GM20431 (cell line): ENCODE measurements around the gene COMTD1.
"Not testable (repeated sequence)": the region's sequence is repeated elsewhere in the genome, so short reads cannot be mapped to it uniquely, and the experiment has no call there.

ENCODE experiments used
- in situ Hi-C: fragments of 300-500 bp; cut with MseI, MboI; formaldehyde crosslinking; loops from one replicate; pipeline ENCODE4 v1.15.0; 2020; ENCODE audit warnings: low sequenced_read_pairs; ENCODE audit not compliant: unreplicated experiment

COMTD1 gene

DNA sequence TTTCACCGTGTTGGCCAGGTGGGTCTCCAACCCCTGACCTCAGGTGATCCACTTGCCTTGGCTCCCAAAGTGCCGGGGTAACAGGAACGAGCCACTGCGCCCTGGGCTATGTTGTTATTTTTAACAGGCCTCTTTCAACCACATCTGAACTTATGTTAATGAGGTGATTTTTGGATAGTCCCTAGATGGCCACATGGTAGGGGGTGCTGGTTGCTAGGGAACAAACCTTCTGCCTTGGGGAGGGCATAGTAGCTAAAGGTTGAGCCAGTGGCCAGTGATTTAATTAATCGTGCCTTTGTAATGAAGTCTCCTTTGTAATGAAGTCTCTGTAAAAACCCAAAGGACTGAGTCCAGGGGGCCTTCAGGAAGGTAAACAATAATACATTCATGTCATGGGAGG, 9.1 kb downstream of the COMTD1 start:
- in situ Hi-C loops = no loop called here

DNA sequence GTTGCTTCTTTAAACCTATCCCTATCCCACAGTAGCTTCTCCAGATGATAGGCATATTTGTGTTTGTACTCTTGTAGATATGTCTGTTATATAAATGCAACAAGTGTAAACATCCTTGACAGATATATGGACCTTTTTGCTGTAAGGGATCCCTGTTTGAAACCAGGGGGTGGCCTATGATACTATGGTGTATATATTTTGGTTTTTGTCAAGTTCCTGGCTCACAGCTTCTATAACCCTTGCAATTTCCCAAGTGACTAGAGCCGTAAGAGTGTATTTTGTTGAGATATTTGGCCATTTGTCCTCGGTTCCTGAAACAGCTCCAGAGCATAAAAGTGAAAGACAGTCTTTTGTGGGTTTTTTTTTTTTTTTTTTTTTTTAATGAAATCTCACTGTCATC, 9.7 kb downstream of the COMTD1 start:
- in situ Hi-C loops = no loop called here

DNA sequence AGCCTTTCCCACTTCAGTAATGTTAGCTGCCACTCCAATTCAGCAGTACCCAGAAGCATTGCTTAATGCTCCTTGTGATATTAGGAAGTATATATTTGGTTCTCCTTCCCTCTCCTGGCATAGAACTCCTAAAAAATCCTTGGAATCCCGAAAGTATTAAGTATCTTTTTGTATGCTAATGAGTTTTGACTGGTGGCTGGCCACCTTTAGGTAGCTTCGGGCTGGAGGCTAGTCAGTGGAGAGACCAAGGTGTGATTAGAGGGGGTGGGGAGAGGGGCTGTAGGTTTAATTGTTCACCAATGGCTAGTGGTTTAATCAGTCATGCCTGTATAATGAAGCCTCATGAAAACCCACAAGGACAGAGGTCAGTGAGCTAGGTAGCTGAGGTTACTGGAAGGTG, 12.2 kb downstream of the COMTD1 start:
- in situ Hi-C loops = no loop called here

DNA sequence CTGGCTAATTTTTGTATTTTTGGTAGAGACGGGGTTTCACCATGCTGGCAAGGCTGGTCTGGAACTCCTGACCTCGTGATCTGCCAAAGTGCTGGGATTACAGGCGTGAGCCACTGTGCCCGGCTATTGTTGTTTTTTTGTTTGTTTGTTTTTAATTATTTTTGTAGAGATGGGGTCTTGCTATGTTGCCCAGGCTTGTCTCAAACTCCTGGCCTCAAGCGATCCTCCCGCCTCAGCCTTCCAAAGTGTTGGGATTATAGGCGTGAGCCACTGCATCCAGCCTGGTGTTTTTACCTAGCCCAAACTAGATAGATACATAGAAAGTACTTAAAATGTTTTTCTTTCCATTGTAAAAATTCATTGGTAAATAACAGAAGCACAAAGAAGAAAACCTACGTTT, 14.3 kb downstream of the COMTD1 start:
- in situ Hi-C loops = not testable (repeated sequence)

DNA sequence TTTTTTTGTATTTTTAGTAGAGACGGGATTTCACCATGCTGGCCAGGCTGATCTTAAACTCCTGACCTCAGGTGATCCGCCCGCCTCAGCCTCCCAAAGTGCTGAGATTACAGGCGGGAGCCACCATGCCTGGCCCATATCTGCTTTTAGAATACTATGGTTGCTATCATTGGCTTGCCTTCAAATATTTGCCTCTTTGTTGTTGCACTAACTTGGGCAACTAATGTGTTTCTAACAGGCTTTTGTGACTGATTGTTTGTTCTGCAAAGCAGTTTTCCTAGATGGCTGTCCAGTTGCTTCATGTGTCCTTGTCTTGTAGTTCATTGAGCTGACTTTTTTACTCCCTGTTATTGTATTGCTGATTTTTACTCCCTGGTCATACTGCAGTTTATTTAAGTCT, 15.5 kb downstream of the COMTD1 start:
- in situ Hi-C loops = no loop called here

DNA sequence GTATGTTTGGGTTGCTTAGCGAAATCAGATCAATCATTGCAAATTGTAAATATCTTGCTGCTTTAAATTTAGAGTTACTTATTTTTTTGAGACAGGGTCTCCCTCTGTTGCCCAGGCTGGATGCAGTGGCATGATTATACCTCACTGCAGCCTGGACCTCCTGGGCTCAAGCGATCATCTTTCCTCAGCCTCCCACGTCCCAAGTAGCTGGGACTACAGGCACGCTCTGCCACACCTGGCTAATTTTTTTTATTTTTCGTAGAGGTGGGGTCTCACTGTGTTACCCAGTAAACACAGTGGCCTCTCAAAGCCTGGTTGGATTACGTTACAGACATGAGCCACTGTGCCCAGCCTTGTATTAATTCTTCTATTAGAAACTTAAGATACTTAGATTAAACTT, 23.4 kb downstream of the COMTD1 start:
- in situ Hi-C loops = no loop called here

DNA sequence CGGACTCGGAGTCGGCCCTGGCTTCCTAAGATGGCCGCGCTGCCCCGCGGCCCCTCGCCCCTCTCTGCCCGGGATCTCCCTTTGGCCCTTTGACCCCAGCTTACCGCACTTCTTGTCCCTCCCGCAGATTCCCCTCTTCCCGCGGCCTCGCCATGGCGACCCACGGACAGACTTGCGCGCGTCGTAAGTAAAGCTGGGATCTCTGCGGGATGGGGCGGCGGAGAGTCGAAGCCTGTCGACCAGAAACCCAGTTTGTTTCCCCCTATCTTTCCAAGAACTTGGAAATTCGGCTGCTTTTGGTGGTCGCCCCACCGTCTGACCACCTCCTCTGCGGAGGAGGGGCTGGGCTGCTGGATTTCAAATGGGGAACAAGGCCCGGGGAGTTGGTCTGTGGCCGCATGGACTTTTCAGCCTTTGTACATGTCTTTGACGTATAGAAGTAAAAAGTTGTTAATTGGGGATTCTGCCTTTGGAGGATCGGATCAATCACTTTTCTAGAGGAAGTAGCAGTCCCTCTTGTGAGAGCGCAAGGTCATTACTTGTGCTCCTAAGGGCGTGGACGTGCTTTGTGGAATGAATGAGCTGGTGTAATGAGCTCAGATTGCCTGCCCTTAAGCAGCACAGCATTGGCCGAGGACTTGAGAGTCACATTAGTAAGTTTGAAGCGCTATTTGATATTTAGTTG, 24.6 kb downstream of the COMTD1 start:
- in situ Hi-C loops = no loop called here

DNA sequence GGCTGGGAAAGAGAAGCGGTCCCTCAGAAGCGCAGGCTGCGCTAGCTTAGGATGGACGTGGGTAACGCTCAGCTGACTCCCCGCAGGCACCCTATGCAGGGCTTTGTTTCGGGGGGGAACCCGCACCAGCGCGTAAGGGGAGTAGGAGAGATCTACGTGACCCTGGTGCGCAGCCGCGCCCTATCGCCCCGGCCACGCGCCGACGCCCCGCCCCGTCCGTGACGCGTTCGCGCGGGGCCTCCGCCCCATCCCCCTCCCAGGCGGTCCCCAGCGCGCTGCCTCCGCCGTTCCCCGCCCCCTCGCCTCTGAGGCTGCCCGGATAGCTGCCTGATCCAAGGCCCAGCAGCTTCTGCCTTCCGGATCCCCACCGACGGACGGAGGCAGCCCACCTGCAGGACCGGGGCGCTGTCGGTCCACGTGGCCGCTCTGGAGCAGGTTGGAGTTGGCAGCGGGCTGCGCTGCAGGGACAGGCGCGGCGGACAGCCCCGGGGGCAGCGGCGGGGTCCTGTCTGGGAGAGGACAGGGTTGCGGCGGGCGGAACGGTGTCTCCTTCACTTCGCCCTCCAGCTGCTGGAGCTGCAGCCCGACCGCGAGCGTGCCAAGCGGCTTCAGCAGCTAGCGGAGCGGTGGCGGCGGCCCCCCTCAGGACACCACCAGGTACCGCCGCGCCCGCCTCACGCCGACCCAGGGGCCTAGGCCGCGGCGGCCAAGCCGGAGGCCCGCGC, 25.3 kb downstream of the COMTD1 start, which contains the start of gene VDAC2:
Gene VDAC2 (plus strand): TSS at position 515 of the 725 bp plus-strand sequence. CDS start 363 bp downstream, outside the sequence.
- in situ Hi-C loops = no loop called here

DNA sequence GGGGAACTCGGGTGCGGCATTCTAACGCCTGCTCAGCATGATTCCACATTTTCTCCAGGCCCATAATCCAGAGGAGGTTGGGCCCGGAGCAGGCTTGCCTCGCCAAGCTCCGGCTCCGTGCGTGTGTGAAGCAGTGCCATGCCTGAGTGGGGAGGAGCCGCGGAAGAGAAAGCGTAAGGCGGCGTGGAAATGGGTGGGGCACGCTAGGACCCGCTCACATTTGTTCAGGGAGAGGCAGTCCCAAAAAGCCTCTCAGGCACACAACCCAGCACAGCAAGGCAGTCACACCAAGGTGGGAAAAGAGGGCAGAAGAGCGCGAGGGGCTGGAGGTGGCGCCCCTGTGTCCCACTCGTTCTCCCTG, 25.9 kb downstream of the COMTD1 start:
- in situ Hi-C loops = no loop called here

DNA sequence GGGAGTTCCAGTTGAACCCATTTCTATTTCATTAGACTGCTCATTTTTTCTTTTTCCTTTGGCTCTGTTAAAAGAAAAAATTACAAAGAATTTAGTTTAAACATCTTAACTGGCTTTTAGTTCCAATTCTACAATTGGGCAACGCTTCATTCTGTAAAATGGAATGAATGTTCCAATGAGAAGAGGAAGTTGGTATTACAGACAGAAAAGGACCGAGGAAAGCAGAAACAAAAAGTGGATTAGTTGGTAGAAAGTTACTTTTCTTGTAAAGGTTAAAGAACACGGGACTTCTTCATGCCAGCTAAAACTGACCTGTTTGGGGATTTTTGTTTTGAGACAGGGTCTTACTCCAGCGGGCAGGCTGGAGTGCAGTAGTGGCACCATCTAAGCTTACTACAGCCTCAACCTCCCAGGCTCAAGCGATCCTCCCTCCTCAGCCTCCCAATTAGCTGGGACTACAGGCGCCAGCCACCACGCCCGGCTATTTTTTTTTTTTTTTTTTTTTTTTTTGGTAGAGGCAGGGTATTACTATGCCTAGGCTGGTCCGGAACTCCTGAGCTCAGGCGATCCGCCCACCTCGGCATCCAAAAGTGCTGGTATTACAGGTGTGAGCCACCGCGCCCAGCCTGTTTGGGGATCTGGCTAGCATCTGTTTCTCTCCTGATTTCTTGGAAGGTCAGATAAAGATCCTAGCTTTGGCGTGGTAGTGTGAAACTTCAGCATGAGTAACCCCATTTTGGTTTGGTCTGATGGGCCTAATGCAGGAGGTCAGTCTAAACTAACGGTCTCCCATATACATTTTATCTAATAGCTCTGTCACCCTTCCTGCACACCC, 26.5 kb downstream of the COMTD1 start:
- in situ Hi-C loops = no loop called here

DNA sequence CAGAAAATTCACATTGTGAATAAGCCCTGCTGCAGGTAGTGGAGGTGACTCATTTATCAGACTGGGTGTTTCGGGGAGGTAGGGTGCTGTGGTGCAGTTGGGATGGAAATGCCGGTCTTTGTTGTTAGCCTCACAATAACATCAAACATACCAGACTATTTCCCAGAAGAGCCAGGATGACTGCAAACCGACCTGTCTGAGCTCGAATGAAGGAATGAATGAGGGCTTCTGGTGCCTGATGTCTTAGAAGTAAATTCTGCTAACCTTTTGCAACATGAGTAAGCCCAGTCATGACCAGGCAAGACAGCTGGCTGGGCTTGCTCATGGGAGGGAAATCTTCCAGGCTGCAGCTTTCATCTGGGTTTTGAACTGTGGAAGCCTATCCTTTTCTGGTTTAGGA, 27.6 kb downstream of the COMTD1 start:
- in situ Hi-C loops = no loop called here

DNA sequence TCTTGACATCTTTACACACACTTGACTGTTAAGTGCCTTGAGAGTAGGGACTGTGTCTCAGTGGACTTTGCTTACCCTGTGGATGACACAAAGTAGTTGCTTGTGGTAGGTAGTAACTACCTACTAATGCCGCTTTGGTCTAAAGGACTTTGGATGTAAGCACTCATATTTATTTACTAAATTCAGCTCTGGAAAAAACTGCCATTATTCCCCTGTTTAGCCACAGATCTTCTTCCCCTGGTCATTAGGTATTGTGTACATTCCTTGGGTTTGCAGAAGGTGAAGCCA, 28.0 kb downstream of the COMTD1 start:
- in situ Hi-C loops = no loop called here

DNA sequence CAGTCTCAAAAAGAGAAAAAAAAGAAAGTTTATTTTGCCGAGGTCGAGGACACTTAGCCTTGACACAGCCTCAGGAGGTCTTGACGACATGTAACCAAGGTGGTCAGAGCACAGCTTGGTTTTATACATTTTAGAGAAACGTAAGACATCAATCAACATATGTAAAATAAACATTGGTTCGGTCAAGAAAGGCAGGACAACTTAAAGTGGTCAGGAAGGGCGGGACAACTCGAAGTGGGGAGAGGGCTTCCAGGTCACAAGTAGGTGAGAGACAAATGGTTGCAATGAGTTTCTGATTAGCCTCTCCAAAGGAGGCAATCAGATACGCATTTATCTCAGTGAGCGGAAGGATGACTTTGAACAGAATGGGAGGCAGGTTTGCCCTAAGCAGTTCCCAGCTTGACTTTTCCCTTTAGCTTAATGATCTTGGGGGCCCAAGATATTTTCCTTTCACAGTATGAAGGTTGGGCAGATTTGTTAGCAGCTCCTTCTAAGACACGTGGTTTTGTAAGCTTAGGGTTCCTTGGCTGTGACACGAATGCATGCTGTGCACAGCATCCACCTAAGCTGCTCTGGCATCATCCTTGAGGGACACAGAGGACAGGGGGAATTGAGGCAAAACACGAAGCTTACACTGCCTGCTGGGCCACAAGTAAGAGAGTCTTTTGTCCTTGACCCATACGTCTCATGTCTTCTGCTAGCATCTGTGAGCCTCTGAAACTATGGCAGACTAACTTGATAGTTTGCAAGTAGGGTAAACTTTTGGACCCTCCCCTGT, 28.5 kb downstream of the COMTD1 start:
- in situ Hi-C loops = no loop called here

DNA sequence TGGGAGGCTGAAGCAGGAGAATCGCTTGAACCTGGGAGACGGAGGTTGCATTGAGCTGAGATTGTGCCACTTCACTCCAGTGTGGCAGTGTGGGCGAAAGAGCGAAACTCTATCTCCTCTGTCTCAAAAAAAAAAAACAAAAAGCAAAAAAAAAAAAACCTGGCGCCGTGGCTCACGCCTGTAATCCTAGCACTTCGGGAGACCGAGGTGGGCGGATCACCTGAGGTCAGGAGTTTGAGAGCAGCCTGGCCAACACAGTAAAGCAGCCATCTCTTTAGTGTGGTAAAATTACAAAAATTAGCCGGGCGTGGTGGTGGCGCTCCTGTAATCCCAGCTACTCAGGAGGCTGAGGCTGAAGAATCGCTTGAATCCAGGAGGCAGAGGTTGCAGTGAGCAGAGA, 29.1 kb downstream of the COMTD1 start:
- in situ Hi-C loops = not testable (repeated sequence)

DNA sequence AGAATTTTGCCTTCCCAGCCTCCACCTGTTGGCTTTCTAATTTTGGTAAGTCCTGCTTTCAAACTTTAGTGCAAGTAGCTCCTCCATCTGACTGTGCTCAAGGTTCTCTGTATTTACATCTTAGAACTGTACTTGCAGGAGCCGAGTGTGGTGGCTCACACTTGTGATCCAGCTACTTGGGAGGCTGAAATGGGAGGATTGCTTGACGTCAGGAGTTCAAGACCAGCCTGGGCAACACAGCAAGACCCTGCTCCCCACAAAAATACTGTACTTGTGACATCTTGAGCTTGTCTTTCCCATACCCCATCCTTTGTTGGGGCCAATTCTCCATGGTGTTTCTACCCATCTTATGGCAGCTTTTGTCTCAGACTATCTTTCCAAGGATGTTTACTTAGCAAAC, 29.8 kb downstream of the COMTD1 start:
- in situ Hi-C loops = no loop called here

DNA sequence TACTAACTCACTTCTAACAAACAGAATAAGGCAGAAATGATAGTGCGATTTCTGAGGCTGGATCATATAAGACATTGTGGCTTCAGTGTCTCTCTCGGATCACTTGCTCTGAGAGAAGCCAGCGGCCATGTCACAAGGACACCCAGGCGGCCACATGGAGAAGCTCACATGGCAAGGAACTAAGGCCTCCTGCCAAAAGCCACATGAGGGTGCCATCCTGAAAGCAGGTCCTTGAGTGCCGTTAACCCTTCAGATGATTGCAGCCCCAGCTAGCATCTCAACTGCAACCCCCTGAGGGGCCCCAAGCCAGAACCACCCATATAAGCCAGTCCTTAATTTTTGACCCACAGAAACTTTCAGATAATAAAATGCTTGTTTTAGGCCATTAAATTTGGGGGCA, 32.0 kb downstream of the COMTD1 start:
- in situ Hi-C loops = no loop called here

DNA sequence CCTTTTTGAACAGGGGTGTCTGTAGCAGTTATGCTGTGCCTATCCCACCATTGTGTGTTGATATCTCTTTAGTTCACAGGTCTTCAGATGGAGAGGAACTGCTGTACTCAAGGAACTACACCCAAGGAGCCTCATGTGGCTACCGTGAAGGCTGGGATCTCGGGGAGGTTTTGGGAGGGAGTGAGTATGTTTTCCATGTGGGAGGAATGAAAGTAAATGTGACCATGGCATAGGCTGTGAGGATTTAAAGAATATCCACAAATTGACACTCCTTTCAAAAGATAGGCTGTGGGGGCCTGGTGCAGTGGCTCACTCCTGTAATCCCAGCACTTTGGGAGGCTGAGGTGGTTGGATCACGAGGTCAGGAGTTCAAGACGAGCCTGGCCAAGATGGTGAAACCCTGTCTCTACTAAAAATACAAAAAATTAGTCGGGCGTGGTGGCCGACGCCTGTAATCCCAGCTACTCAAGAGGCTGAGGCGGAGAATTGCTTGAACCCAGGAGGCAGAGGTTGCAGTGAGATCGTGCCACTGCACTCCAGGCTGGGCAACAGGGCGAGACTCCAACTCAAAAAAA, 32.6 kb downstream of the COMTD1 start:
- in situ Hi-C loops = not testable (repeated sequence)

DNA sequence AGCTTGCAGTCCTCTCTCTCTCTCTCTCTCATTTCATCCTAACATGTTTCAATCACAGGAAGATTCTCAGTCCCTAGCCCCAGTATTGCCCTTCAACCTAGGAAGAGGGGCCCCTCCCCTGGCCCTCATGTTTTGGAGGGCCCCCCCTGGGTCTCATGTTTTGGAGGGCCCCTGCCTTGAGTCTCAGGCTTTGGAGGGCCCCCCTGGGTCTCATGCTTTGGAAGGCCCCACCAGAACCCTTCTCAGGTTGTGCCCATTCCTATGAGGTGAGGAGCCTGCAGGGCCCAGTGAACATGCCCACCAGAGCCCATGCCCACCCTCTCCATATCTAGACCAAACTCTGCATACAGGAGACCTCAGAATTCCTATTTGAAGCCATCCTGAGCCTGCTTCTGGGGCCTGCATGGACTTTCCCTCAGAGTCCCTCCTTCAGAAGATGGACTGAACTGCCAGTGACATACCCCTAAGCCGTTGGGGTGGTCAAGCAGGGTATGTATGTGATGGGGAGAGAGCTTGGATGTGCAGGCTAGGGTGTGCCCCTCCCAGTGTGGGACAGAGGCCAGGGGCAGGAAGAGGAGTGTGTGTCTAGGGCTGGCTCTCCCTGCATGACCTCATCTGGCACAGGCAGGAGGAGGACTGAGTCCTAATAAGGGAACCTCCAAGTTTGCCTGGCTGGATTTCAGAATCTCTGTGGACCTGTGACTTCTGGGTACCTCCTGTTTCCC, 33.3 kb downstream of the COMTD1 start:
- in situ Hi-C loops = no loop called here

DNA sequence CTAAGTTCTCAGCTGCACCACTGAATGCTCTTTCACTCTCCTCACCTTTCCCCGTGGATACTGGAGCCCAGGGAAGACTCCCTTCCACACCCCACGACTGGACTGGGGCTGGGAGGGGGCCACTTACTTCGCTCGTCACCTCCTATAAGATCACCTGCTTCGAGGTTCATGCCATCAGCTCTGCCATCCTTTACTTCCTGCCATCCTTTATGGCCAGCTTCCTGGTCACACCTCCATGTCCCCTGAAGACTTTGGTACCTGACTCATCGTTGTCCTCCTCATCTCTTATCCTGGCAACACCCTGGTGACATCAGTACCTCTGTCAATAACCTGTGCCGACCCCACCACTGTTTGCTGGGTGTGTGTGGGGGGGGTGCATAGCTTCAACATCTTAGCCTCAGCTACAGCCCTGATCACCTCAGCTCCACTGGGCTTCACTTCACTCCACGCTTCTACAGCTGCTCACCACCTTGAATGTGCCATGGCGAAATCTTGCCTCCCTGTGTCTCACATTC, 33.9 kb downstream of the COMTD1 start:
- in situ Hi-C loops = no loop called here
